Osteoblast (primary cell): ENCODE measurements around the gene SAYSD1. TPM values are rescaled to one million over a fixed set of nuclear protein-coding genes. Genes with fewer than 3 reads are reported as not detected.

Source experiments
- DNase-seq: peaks from one replicate; pipeline ENCODE4 v3.0.0; 2011; ENCODE audit warnings: low spot score, mixed read lengths; ENCODE audit not compliant: insufficient read length; ENCODE audit errors: missing footprints
- H2AFZ ChIP-seq: 2 replicates; pipeline ENCODE4 v1.6.0; 2011; ENCODE audit warnings: mild to moderate bottlenecking, low read length
- H3K27ac ChIP-seq: 2 replicates; pipeline ENCODE4 v1.5.1; 2011; ENCODE audit warnings: mild to moderate bottlenecking, low read depth, low read length, moderate library complexity
- H3K27me3 ChIP-seq: 2 replicates; pipeline ENCODE4 v1.6.0; 2012; ENCODE audit warnings: mild to moderate bottlenecking, control low read depth, inconsistent platforms, low read length, moderate library complexity; ENCODE audit not compliant: insufficient read depth
- H3K36me3 ChIP-seq: 2 replicates; pipeline ENCODE4 v1.5.1; 2011; ENCODE audit warnings: mild to moderate bottlenecking, low read length, control low read depth, moderate library complexity; ENCODE audit not compliant: insufficient read depth
- H3K4me1 ChIP-seq: 2 replicates; pipeline ENCODE4 v1.5.1; 2011; ENCODE audit warnings: mild to moderate bottlenecking, low read length, control low read depth, moderate library complexity; ENCODE audit not compliant: insufficient read depth
- H3K4me2 ChIP-seq: 2 replicates; pipeline ENCODE4 v1.6.0; 2011; ENCODE audit warnings: mild to moderate bottlenecking, low read length; ENCODE audit not compliant: insufficient read depth
- H3K4me3 ChIP-seq: fragments of 200-600 bp; sonication (generic); 3 replicates; pipeline ENCODE4 v1.5.1; 2012; ENCODE audit warnings: mild to moderate bottlenecking, low read length, inconsistent platforms; ENCODE audit not compliant: insufficient read depth
- H3K79me2 ChIP-seq: 2 replicates; pipeline ENCODE4 v1.6.0; 2012; ENCODE audit warnings: mild to moderate bottlenecking, low read length, control low read depth, inconsistent platforms; ENCODE audit not compliant: insufficient read depth
- H3K9me3 ChIP-seq: 2 replicates; pipeline ENCODE4 v1.5.1; 2011; ENCODE audit warnings: low read depth, low read length, control low read depth
- H4K20me1 ChIP-seq: 2 replicates; pipeline ENCODE4 v1.6.0; 2012; ENCODE audit warnings: mild to moderate bottlenecking, low read length, control low read depth; ENCODE audit not compliant: insufficient read depth
- CTCF ChIP-seq: IDR thresholded peaks from 2 replicates; pipeline ENCODE4 v1.5.1; 2011; ENCODE audit warnings: mild to moderate bottlenecking, low read depth, low read length, moderate library complexity; ENCODE audit errors: extremely low read depth
- total RNA-seq: library from RNA; depleted of rRNA; stranded (reverse); fragments of >200 nt; gene quantifications from 2 replicates; pipeline ENCODE4 v1.2.3, GENCODE V29; 2012

Gene SAYSD1, protein sequence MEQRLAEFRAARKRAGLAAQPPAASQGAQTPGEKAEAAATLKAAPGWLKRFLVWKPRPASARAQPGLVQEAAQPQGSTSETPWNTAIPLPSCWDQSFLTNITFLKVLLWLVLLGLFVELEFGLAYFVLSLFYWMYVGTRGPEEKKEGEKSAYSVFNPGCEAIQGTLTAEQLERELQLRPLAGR
- total RNA-seq: 29.8 and 31.1 TPM in 2 replicates

- peak within 1 kb of the TSS; percentile 87 for H3K4me2 ChIP-seq
- peak; percentile 97 for DNase-seq
- peak within 1 kb of the TSS; percentile 71 for H3K27ac ChIP-seq
- TF ChIP-seq CTCF: no peak
- peaks cover 15% of the 10 kb centered on the region for H3K4me1 ChIP-seq
- H2AFZ ChIP-seq: peak within 1 kb of the TSS; percentile 100
- no peaks in the 10 kb centered on the region for H3K79me2 ChIP-seq
- no peaks in the 10 kb centered on the region for H3K27me3 ChIP-seq
- no peaks in the 10 kb centered on the region for H4K20me1 ChIP-seq
- H3K4me3 ChIP-seq: peak within 1 kb of the TSS; percentile 84
- H3K36me3 ChIP-seq: no peaks in the 10 kb centered on the region
- H3K9me3 ChIP-seq: no peaks in the 10 kb centered on the region
Observed at GRCh38 chr6:39114704-39115599, at the start of gene SAYSD1. SAYSD1 (minus strand) TSS chr6:39115186; CDS start chr6:39115089, 97 bp downstream.

DNA sequence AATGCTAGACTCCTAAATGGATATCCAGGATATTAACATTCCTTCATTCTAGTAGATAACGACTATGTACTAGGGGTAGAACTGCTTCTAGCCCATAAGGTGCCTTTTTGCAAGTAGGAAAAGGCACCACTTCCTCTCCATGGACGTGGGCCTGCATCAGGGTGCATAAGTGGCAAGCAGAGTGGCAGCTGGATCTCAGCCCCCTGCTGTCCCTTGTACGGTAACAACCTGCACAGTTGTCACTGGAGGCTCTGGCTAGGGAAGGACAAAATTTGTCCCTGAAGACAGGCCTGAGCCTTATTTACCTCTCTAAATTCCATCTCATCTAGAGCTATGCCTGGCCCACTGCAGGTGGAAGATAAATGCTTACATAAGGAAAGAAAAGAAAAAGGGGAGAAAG lies 42.5 kb upstream of the SAYSD1 start:
- Histone ChIP-seq H3K36me3 (no peaks in the 10 kb centered on the region), H3K4me3 (no peak overlapping the region), H4K20me1 (no peaks in the 10 kb centered on the region), H2AFZ (no peak overlapping the region), H3K79me2 (no peaks in the 10 kb centered on the region), H3K27me3 (no peaks in the 10 kb centered on the region), H3K4me2 (no peak overlapping the region), H3K9me3 (no peaks in the 10 kb centered on the region), H3K27ac (no peak overlapping the region), H3K4me1 (no peaks in the 10 kb centered on the region)
- no peak for TF ChIP-seq CTCF
- DNase-seq: no peak

DNA sequence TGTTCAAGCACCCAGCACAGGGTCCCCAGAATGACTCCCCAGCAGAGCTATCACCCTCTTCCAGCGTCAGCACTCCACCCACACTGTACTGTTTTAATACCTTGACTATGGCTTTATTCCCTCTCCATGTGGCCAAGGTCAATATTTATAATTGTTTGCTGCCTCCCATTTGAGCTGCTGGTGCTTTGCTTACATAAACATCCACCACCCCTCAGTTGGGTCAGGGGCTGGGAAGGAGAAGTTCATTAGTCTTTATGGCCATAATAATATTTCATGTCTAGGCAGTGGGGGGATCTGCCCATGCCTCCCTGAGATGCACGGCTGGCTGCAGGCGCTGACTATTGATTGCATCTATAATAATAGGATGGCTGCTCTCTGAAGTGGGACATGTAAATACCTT lies 41.8 kb upstream of the SAYSD1 start:
- no peaks in the 10 kb centered on the region for H3K36me3 ChIP-seq
- TF ChIP-seq CTCF: no peak
- H3K9me3 ChIP-seq: no peaks in the 10 kb centered on the region
- H3K4me1 ChIP-seq: no peaks in the 10 kb centered on the region
- no peaks in the 10 kb centered on the region for H3K27me3 ChIP-seq
- H3K79me2 ChIP-seq: no peaks in the 10 kb centered on the region
- no peak overlapping the region for H3K4me2 ChIP-seq
- H3K4me3 ChIP-seq: no peak overlapping the region
- DNase-seq: no peak
- no peaks in the 10 kb centered on the region for H4K20me1 ChIP-seq
- H2AFZ ChIP-seq: no peak overlapping the region
- H3K27ac ChIP-seq: no peak overlapping the region

DNA sequence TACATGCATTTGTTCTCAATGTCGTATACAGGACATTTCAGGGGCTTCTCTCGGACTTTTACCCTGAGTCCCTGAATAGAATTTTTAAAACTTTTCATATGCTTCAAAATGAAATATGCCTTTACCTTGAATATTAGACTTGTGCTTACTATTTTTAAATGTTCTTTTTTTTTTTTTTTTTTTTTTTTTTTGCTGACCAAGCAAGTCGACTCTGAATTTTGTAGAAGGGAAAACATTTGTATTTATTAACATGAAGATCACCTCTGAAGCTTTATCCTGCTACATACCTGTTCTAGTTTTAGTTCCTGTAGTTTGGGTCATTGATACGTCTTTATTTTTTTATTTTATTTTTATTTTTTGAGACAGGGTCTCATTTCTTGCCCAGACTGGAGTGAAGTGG lies 39.7 kb upstream of the SAYSD1 start:
- Histone ChIP-seq H2AFZ (no peak overlapping the region), H3K4me1 (no peaks in the 10 kb centered on the region), H3K79me2 (no peaks in the 10 kb centered on the region), H3K4me2 (no peak overlapping the region), H3K9me3 (no peaks in the 10 kb centered on the region), H3K27ac (no peak overlapping the region), H4K20me1 (no peaks in the 10 kb centered on the region), H3K27me3 (no peaks in the 10 kb centered on the region), H3K4me3 (no peak overlapping the region), H3K36me3 (no peaks in the 10 kb centered on the region)
- no peak for DNase-seq
- TF ChIP-seq CTCF: no peak
